GM12878 (cell line): ENCODE measurements around the gene MEIOB. TPM values are rescaled to one million over a fixed set of nuclear protein-coding genes. Genes with fewer than 3 reads are reported as not detected.

Experiments used
- ATAC-seq: fragments of 200-7000 bp; cut with Tn5 transposase; 3 replicates; pipeline ENCODE4 v1.9.1; 2020; ENCODE audit warnings: mild to moderate bottlenecking, moderate library complexity
- BruUV-seq: library from RNA; stranded (reverse); fragments of 400-500 nt; replicated peaks from 2 replicates; lab custom pipeline; 2021; lab: Mats Ljungman, UMichigan
- CTCF ChIA-PET: fragments of 300-600 bp; sonication (Branson Sonifier 250); formaldehyde crosslinking; extraction: SDS; loops from one replicate; lab custom pipeline; 2021; ENCODE audit warnings: inconsistent platforms; lab: Yijun Ruan, JAX
- POLR2A ChIA-PET: fragments of 350-600 bp; formaldehyde crosslinking; extraction: SDS; loops from one replicate; lab custom pipeline; 2021; ENCODE audit warnings: inconsistent platforms; lab: Charles Lee
- RAD21 ChIA-PET: fragments of 300-600 bp; sonication (Branson Sonifier 250); formaldehyde crosslinking; loops from one replicate; lab custom pipeline; 2023; ENCODE audit warnings: antibody characterized with exemption; ENCODE audit not compliant: unreplicated experiment; lab: Charles Lee
- SMC1A ChIA-PET: fragments of 300-600 bp; sonication (Branson Sonifier 250); formaldehyde crosslinking; loops from one replicate; lab custom pipeline; 2023; ENCODE audit not compliant: unreplicated experiment, uncharacterized antibody; lab: Charles Lee
- DNase-seq: peaks from one replicate; pipeline ENCODE4 v3.0.0-alpha.2; 2011; ENCODE audit warnings: low read depth, low spot score
- FAIRE-seq: peaks from 3 replicates; lab custom pipeline; 2011; peaks lifted over from hg19 to GRCh38; lab: Jason Lieb, UNC
- H2AFZ ChIP-seq: 2 replicates; pipeline ENCODE4 v1.6.0; 2011; ENCODE audit warnings: low read depth, low read length, control low read depth; ENCODE audit not compliant: control insufficient read depth
- H3K27ac ChIP-seq: 2 replicates; pipeline ENCODE4 v1.5.1; 2011; ENCODE audit warnings: control low read depth; ENCODE audit not compliant: control insufficient read depth, insufficient read depth
- H3K27me3 ChIP-seq, 2 experiments: replicated peaks in 1 of 2; 2 replicates each; pipeline versions ENCODE4 v1.6.0 to v1.6.1; 2011; ENCODE audit warnings: low read length in 1 of 2; ENCODE audit not compliant: control insufficient read depth in 2 of 2, insufficient read depth in 2 of 2
- H3K36me3 ChIP-seq, 2 experiments: 2 replicates each; pipeline ENCODE4 v1.5.1; 2011; ENCODE audit warnings: low read length in 1 of 2; ENCODE audit not compliant: control insufficient read depth in 2 of 2, insufficient read depth in 2 of 2
- H3K4me1 ChIP-seq: 2 replicates; pipeline ENCODE4 v1.6.1; 2011; ENCODE audit warnings: mild to moderate bottlenecking, low read length, moderate library complexity, mixed read lengths; ENCODE audit not compliant: control insufficient read depth, insufficient read depth
- H3K4me2 ChIP-seq: 2 replicates; pipeline ENCODE4 v1.6.0; 2011; ENCODE audit warnings: control low read depth; ENCODE audit not compliant: control insufficient read depth, insufficient read depth
- H3K4me3 ChIP-seq: fragments of 200-600 bp; sonication (generic); 2 replicates; pipeline ENCODE4 v1.5.1; 2016
- H3K79me2 ChIP-seq: 2 replicates; pipeline ENCODE4 v1.6.0; 2011; ENCODE audit warnings: low read length; ENCODE audit not compliant: control insufficient read depth, insufficient read depth
- H3K9ac ChIP-seq: 2 replicates; pipeline ENCODE4 v1.8.0; 2011; ENCODE audit warnings: low read length, control low read depth, mixed read lengths; ENCODE audit not compliant: control insufficient read depth, insufficient read depth
- H3K9me3 ChIP-seq: replicated peaks from 3 replicates; pipeline ENCODE4 v1.5.1; 2011; ENCODE audit warnings: mild to moderate bottlenecking, low read length; ENCODE audit not compliant: control insufficient read depth, insufficient read depth
- H4K20me1 ChIP-seq: 2 replicates; pipeline ENCODE4 v1.6.0; 2011; ENCODE audit not compliant: control insufficient read depth, insufficient read depth
- CHD1 ChIP-seq: IDR thresholded peaks from 2 replicates; pipeline ENCODE4 v1.6.1; 2012; ENCODE audit warnings: low read depth, low read length, improper control_type of control experiment
- IRF3 ChIP-seq: fragments of 450-650 bp; IDR thresholded peaks from 2 replicates; pipeline ENCODE4 v1.6.1; 2014; ENCODE audit warnings: mild to moderate bottlenecking
- NRF1 ChIP-seq: conservative IDR thresholded peaks from 2 replicates; pipeline ENCODE4 v1.6.1; 2011; ENCODE audit warnings: mild to moderate bottlenecking, low read depth, low read length, improper control_type of control experiment
- POLR2A ChIP-seq: IDR thresholded peaks from 2 replicates; pipeline ENCODE4 v1.6.1; 2011; ENCODE audit warnings: low read depth, mild to moderate bottlenecking, low read length
- WGBS: methylation state at CpG from one replicate; pipeline ENCODE4 v1.1.6; 2016; ENCODE audit warnings: low lambda C conversion rate; ENCODE audit not compliant: insufficient replicate concordance, insufficient coverage; ENCODE audit errors: missing lambda C conversion rate; 5-methylcytosine and 5-hydroxymethylcytosine counted together
- in situ Hi-C: fragments of 300-500 bp; cut with MboI; formaldehyde crosslinking; loops from 9 replicates; pipeline ENCODE4 v1.14.3; 2018; ENCODE audit warnings: mixed read lengths
- intact Hi-C: fragments of 100-400 bp; cut with micrococcal nuclease; formaldehyde crosslinking; loops from one replicate; pipeline ENCODE4 v1.14.2; 2022; ENCODE audit not compliant: unreplicated experiment
- polyA plus RNA-seq, 11 experiments: library from polyadenylated mRNA; depleted of rRNA in 4 of 11; unstranded in 6 of 11; stranded (reverse) in 5 of 11; fragments of >200 nt; fragmentation: Nextera tagmentation in 4 of 11; fragmentation: Illumina TruSeq in 1 of 11; extraction: Ambion mirVana in 4 of 11; extraction: Trizol in 1 of 11; gene quantifications; 1 replicate in 1 of 11; 2 replicates in 10 of 11; pipeline versions ENCODE4 v1.2.1 to v1.2.3, GENCODE V29; 2011 to 2016; ENCODE audit warnings: inconsistent platforms in 2 of 11, missing spikeins in 2 of 11, low read depth in 1 of 11
- total RNA-seq, 4 experiments: library from RNA; depleted of rRNA in 3 of 4; stranded (reverse); fragments of >200 nt in 3 of 4; fragmentation: Illumina TruSeq in 1 of 4; extraction: Trizol in 1 of 4; gene quantifications; 2 replicates each; pipeline versions ENCODE4 v1.2.1 to v1.2.3, GENCODE V29; 2013 to 2021

The MEIOB gene
- total and polyA plus RNA-seq, 10 of the 15 experiments (the other 5 are each of a cell fraction or from before 2014, with no cell fraction given) = 0.04 to 0.26 (median 0.09) TPM; not detected in 5

DNA sequence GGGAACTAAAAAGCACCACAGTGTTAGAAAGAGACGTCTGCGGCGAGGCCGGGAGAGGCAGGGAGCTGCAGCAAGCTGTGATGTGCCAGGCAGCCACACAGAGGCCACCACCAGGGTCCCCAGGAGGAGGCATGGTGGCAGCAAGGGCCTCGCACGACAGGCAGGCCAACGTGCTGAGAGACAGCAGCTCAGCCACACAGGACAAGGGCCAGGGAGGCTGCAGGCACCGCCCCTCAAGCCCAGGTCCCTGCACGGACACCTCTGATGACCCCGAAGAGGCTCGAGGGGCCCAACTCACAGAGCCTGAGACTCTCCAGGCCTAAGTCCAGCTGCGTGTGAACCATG is 51.0 kb downstream of the MEIOB start (continued):
- no peak for TF ChIP-seq IRF3
- no peak for TF ChIP-seq NRF1

- SMC1A ChIA-PET = no interaction called here
- CTCF ChIA-PET = no interaction called here
- Histone ChIP-seq H3K9ac (no peak overlapping the region), H3K27me3 (no peaks in the 10 kb centered on the region), H4K20me1 (no peaks in the 10 kb centered on the region), H3K9me3 (no peaks in the 10 kb centered on the region), H3K36me3 (no peaks in the 10 kb centered on the region; a peak in 2 of 4 replicates), H3K27ac (no peak overlapping the region), H3K4me1 (no peaks in the 10 kb centered on the region), H2AFZ (no peak overlapping the region), H3K4me3 (no peak overlapping the region), H3K4me2 (no peak overlapping the region), H3K79me2 (no peaks in the 10 kb centered on the region)
- intact Hi-C loops = no loop called here
- BruUV-seq = no TSS peak
- no peak for TF ChIP-seq CHD1
- 0 out of 2 replicates have a peak, but pooled peaks have one; percentile 11 for TF ChIP-seq POLR2A
- POLR2A ChIA-PET = no interaction called here
- FAIRE-seq (no peak), DNase-seq (no peak), ATAC-seq (no peak)
- WGBS = 80% methylated on average over 24 of the region's 25 CpGs
- in situ Hi-C loops = no loop called here
- RAD21 ChIA-PET = no interaction called here
Measured at GRCh38 chr16:1820096-1820945, 51.6 kb downstream of the MEIOB start.
